Kidney epithelial cell (primary cell): Measurements from ENCODE around the gene RAB37. TPM values are rescaled to one million over a fixed set of nuclear protein-coding genes. Genes with fewer than 3 reads are reported as not detected.

ENCODE experiments used
- DNase-seq: peaks from one replicate; pipeline ENCODE4 v3.0.0-alpha.2; 2010; ENCODE audit warnings: low read depth
- H3K27me3 ChIP-seq: 2 replicates; pipeline ENCODE4 v1.6.0; 2011; ENCODE audit warnings: low read length; ENCODE audit not compliant: control insufficient read depth, insufficient read depth
- H3K36me3 ChIP-seq: 2 replicates; pipeline ENCODE4 v1.5.1; 2011; ENCODE audit warnings: low read length; ENCODE audit not compliant: control insufficient read depth, insufficient read depth
- H3K4me3 ChIP-seq: 2 replicates; pipeline ENCODE4 v1.5.1; 2011; ENCODE audit warnings: low read depth, mild to moderate bottlenecking, control low read depth, low read length
- CTCF ChIP-seq: IDR thresholded peaks from 2 replicates; pipeline ENCODE4 v1.5.1; 2011; ENCODE audit warnings: mild to moderate bottlenecking, moderate library complexity, low read length, control low read depth, inconsistent platforms; ENCODE audit not compliant: insufficient read depth, poor library complexity, severe bottlenecking
- total RNA-seq: library from RNA; depleted of rRNA; stranded (reverse); fragments of >200 nt; gene quantifications from 2 replicates; pipeline ENCODE4 v1.2.3, GENCODE V29; 2015

The RAB37 gene
- total RNA-seq, 1 donor from 2014 or later, result not detected

DNA sequence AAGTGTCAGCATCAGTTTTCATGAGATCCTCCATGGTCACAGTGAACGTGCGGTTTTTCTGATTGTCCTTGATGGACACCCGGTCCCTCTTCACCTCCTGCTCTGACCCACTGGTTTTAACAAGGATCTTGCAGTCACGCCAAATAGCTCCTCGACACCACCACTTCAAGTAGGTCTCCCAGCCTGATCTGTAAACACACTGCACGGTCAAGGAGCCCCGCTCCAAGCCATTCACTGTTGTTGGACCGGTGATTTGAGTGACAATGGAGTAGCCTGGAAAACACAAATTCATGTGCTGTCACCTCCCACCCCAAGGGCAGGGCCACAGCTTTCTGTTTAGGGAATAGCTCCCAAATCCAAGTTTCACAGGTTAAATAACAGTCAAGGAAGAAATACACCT, 32.5 kb upstream of the RAB37 start:
- TF ChIP-seq CTCF, result no peak
- no peak for DNase-seq
- Histone ChIP-seq H3K27me3 (no peaks in the 10 kb centered on the region), H3K4me3 (no peak overlapping the region), H3K36me3 (no peaks in the 10 kb centered on the region)

- H3K36me3 ChIP-seq, result no peaks in the 10 kb centered on the region
- peaks cover 2% of the 10 kb centered on the region for H3K27me3 ChIP-seq
- DNase-seq, result no peak
- H3K4me3 ChIP-seq, result no peak overlapping the region
- TF ChIP-seq CTCF, result no peak
These were observed 25.8 kb upstream of the RAB37 start for GRCh38 chr17:74711058-74711824.

GRCh38 chr17:74712301-74712700, 24.8 kb upstream of the RAB37 start:
- Histone ChIP-seq H3K27me3 (peaks cover 2% of the 10 kb centered on the region), H3K36me3 (no peaks in the 10 kb centered on the region), H3K4me3 (no peak overlapping the region)
- TF ChIP-seq CTCF, result no peak
- DNase-seq, result no peak

DNA sequence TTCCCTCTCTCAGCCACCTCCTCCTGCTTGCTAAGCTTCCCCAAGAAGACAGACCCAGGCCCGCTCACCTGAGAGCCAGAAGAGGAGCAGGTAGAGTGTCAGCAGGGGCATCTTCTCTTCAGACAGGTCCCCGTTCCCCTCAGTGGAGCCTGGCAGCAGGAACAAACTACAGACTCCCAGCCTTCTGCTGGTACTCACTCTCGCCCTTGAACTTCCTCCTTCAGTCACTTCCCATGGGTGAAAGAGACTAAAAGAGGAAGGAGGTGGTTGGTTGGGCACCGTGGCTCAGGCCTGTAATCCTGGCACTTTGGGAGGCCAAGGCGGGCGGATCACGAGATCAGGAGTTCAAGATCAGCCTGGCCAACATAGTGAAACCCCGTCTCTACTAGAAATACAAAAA, 24.3 kb upstream of the RAB37 start, which contains the start of gene CD300LF:
Gene CD300LF, minus strand, starts transcription at position 168 of the 400 bp plus-strand sequence. Its CDS starts 57 bp downstream, at position 111.
- no peak for DNase-seq
- H3K4me3 ChIP-seq, result no peak within 1 kb of the TSS
- no peaks in the 10 kb centered on the region for H3K36me3 ChIP-seq
- peaks cover 2% of the 10 kb centered on the region for H3K27me3 ChIP-seq
- no peak for TF ChIP-seq CTCF

GRCh38 chr17:74713171-74713755, 23.8 kb upstream of the RAB37 start:
- Histone ChIP-seq H3K36me3 (no peaks in the 10 kb centered on the region), H3K4me3 (no peak overlapping the region), H3K27me3 (peaks cover 2% of the 10 kb centered on the region)
- no peak for TF ChIP-seq CTCF
- no peak for DNase-seq
